ENCODE results near the gene SF3B2.

SF3B2 gene

GRCh38 chr11:66045177-66045639 lies 7.0 kb upstream of the SF3B2 start:
- TF ChIP-seq ISL1 (CRISPR knock-in tag; IDR thresholded peaks at IDR 0.05) = no peak
- no peak for TF ChIP-seq ZNF8 (CRISPR knock-in tag; IDR thresholded peaks at IDR 0.05)
- TF ChIP-seq ZC3H10 (CRISPR knock-in tag; IDR thresholded peaks at IDR 0.05) = no peak
- TF ChIP-seq TCF4 (CRISPR knock-in tag; IDR thresholded peaks at IDR 0.05; ENCODE audit: borderline replicate concordance) = no peak
- TF ChIP-seq ZNF565 (CRISPR knock-in tag; conservative IDR thresholded peaks at IDR 0.05; ENCODE audit: low read depth) = no peak
- TF ChIP-seq ARNTL (CRISPR knock-in tag; IDR thresholded peaks at IDR 0.05; ENCODE audit: borderline replicate concordance, low read depth) = no peak
- TF ChIP-seq TOX (CRISPR knock-in tag; IDR thresholded peaks at IDR 0.05; ENCODE audit: borderline replicate concordance) = no peak
- TF ChIP-seq GLIS3 (CRISPR knock-in tag; IDR thresholded peaks at IDR 0.05) = no peak
- ATAC-seq = peak; percentile 84

- no peak for ATAC-seq
- TF ChIP-seq ZNF8 (CRISPR knock-in tag; IDR thresholded peaks at IDR 0.05) (no peak), CSRNP3 (CRISPR knock-in tag; IDR thresholded peaks at IDR 0.05) (no peak), ZC3H10 (CRISPR knock-in tag; IDR thresholded peaks at IDR 0.05) (no peak), OSR1 (CRISPR knock-in tag; IDR thresholded peaks at IDR 0.05) (no peak), CSDC2 (CRISPR knock-in tag; IDR thresholded peaks at IDR 0.05) (no peak), POU6F1 (CRISPR knock-in tag; IDR thresholded peaks at IDR 0.05; ENCODE audit: borderline replicate concordance, low read depth) (no peak), ARNTL (CRISPR knock-in tag; IDR thresholded peaks at IDR 0.05; ENCODE audit: borderline replicate concordance, low read depth) (no peak), PATZ1 (CRISPR knock-in tag; IDR thresholded peaks at IDR 0.05; ENCODE audit: borderline replicate concordance) (no peak), ZNF70 (CRISPR knock-in tag; IDR thresholded peaks at IDR 0.05) (no peak), RARB (CRISPR knock-in tag; IDR thresholded peaks at IDR 0.05) (no peak), BACH2 (CRISPR knock-in tag; IDR thresholded peaks at IDR 0.05; ENCODE audit: borderline replicate concordance) (no peak)
These were observed 5.3 kb upstream of the SF3B2 start for GRCh38 chr11:66046901-66047300.

GRCh38 chr11:66047541-66048365 lies 4.4 kb upstream of the SF3B2 start:
- no peak for ATAC-seq

GRCh38 chr11:66048547-66049323 lies 3.4 kb upstream of the SF3B2 start, which contains the start of gene GAL3ST3:
Gene GAL3ST3, minus strand, starts transcription at chr11:66049161. Its CDS starts 3,746 bp downstream, at chr11:66045415.
- TF ChIP-seq POU6F1 (CRISPR knock-in tag; IDR thresholded peaks at IDR 0.05; ENCODE audit: borderline replicate concordance, low read depth) = no peak
- TF ChIP-seq BACH2 (CRISPR knock-in tag; IDR thresholded peaks at IDR 0.05; ENCODE audit: borderline replicate concordance) = no peak
- TF ChIP-seq ESRRG (CRISPR knock-in tag; IDR thresholded peaks at IDR 0.05) = no peak
- TF ChIP-seq ARNTL (CRISPR knock-in tag; IDR thresholded peaks at IDR 0.05; ENCODE audit: borderline replicate concordance, low read depth) = no peak
- no peak for TF ChIP-seq RARB (CRISPR knock-in tag; IDR thresholded peaks at IDR 0.05)
- ATAC-seq = peak; percentile 0; the same call in 1 of the 3 replicates

More at GRCh38 chr11:66047541-66048365, 4.4 kb upstream of the SF3B2 start:
- no peak for TF ChIP-seq CREB5 (CRISPR knock-in tag; IDR thresholded peaks at IDR 0.05; ENCODE audit: low read depth)
- no peak for TF ChIP-seq ZFP3 (CRISPR knock-in tag; IDR thresholded peaks at IDR 0.05)
- TF ChIP-seq ZNF565 (CRISPR knock-in tag; conservative IDR thresholded peaks at IDR 0.05; ENCODE audit: low read depth) = no peak
- no peak for TF ChIP-seq PPARA (CRISPR knock-in tag; IDR thresholded peaks at IDR 0.05; ENCODE audit: borderline replicate concordance)
- TF ChIP-seq ZNF70 (CRISPR knock-in tag; IDR thresholded peaks at IDR 0.05) = no peak
